ENCODE results near the gene SYNDIG1.

Gene SYNDIG1

GRCh38 chr20:24473435-24474223, 4.2 kb downstream of the SYNDIG1 start:
- no peak for DNase-seq (ENCODE audit: low spot score)

- DNase-seq (ENCODE audit: low spot score), result no peak
Observed at GRCh38 chr20:24477831-24478547, 8.6 kb downstream of the SYNDIG1 start.

- DNase-seq (ENCODE audit: low spot score), result no peak
Observed at GRCh38 chr20:24478584-24478983, 9.2 kb downstream of the SYNDIG1 start.

- no peak for DNase-seq (ENCODE audit: low spot score)
Observed at GRCh38 chr20:24479106-24479505, 9.7 kb downstream of the SYNDIG1 start.

GRCh38 chr20:24479595-24479994, 10.2 kb downstream of the SYNDIG1 start:
- no peak for DNase-seq (ENCODE audit: low spot score)

GRCh38 chr20:24480509-24480908, 11.1 kb downstream of the SYNDIG1 start:
- no peak for DNase-seq (ENCODE audit: low spot score)

GRCh38 chr20:24481173-24481572, 11.7 kb downstream of the SYNDIG1 start:
- DNase-seq (ENCODE audit: low spot score), result no peak

GRCh38 chr20:24483435-24484080, 14.1 kb downstream of the SYNDIG1 start:
- no peak for DNase-seq (ENCODE audit: low spot score)

GRCh38 chr20:24484081-24484450, 14.6 kb downstream of the SYNDIG1 start:
- no peak for DNase-seq (ENCODE audit: low spot score)

- DNase-seq (ENCODE audit: low spot score), result no peak
Observed at GRCh38 chr20:24485981-24486380, 16.6 kb downstream of the SYNDIG1 start.

- no peak for DNase-seq (ENCODE audit: low spot score)
Observed at GRCh38 chr20:24487240-24487639, 17.8 kb downstream of the SYNDIG1 start.

- no peak for DNase-seq (ENCODE audit: low spot score)
Observed at GRCh38 chr20:24487648-24488047, 18.2 kb downstream of the SYNDIG1 start.

GRCh38 chr20:24488064-24488799, 18.8 kb downstream of the SYNDIG1 start:
- DNase-seq (ENCODE audit: low spot score), result no peak

- DNase-seq (ENCODE audit: low spot score), result no peak
Observed at GRCh38 chr20:24488800-24489175, 19.4 kb downstream of the SYNDIG1 start.

GRCh38 chr20:24489193-24489592, 19.8 kb downstream of the SYNDIG1 start:
- no peak for DNase-seq (ENCODE audit: low spot score)

- DNase-seq (ENCODE audit: low spot score), result no peak
Observed at GRCh38 chr20:24489631-24490260, 20.3 kb downstream of the SYNDIG1 start.

- no peak for DNase-seq (ENCODE audit: low spot score)
Observed at GRCh38 chr20:24490598-24490997, 21.2 kb downstream of the SYNDIG1 start.

GRCh38 chr20:24491041-24491756, 21.8 kb downstream of the SYNDIG1 start:
- DNase-seq (ENCODE audit: low spot score), result no peak

GRCh38 chr20:24492031-24492607, 22.7 kb downstream of the SYNDIG1 start:
- no peak for DNase-seq (ENCODE audit: low spot score)

GRCh38 chr20:24492698-24493097, 23.3 kb downstream of the SYNDIG1 start:
- no peak for DNase-seq (ENCODE audit: low spot score)

- DNase-seq (ENCODE audit: low spot score), result no peak
Observed at GRCh38 chr20:24493181-24493580, 23.8 kb downstream of the SYNDIG1 start.
